Stimulated activated CD4-positive, alpha-beta T cell treated with anti-CD3 and anti-CD28 coated beads, TNF-alpha, amount 100 ng/mL, for 4 hours (primary cell): ENCODE measurements around the gene DPH7.
"Not testable (repeated sequence)": the region's sequence is repeated elsewhere in the genome, so short reads cannot be mapped to it uniquely, and the experiment has no call there.

Experiments
- DNase-seq, 3 experiments: peaks; one replicate each; pipeline ENCODE4 v3.0.0-alpha.2; 2020; ENCODE audit warnings: low read depth in 3 of 3

The DPH7 gene

DNA sequence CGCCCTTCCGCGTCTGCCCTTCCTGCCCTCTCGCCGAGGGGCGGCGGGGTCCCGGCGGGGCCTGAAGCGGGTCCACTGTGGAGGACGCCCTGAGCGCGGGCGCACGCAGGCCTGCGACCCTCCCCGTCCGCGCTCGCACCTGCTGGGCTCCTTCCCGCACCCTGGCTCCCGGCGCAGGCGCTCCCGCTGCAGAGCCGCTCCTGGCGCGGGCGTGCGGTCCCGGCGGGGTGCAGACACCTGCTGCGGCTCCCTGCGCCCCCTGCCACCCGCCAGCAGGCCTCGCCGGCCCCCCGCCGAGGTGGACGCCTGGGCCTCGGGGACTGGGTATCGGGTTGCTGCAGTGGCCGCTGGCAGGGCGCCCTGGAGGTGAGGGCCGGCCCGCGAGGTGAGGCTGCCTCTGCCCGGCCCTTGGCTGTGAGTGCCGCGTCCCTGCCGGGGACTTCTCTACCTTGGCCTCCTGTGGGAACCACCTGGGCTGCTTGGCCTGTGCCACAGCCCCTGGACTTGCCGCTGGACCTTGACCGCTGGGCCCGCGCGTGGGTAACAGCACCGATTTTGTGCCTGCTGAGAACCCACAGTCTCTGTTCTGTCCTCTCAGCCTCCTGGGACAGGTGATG lies 27.4 kb upstream of the DPH7 start:
- DNase-seq: peak in 1 of 3 experiments; percentile 17

DNA sequence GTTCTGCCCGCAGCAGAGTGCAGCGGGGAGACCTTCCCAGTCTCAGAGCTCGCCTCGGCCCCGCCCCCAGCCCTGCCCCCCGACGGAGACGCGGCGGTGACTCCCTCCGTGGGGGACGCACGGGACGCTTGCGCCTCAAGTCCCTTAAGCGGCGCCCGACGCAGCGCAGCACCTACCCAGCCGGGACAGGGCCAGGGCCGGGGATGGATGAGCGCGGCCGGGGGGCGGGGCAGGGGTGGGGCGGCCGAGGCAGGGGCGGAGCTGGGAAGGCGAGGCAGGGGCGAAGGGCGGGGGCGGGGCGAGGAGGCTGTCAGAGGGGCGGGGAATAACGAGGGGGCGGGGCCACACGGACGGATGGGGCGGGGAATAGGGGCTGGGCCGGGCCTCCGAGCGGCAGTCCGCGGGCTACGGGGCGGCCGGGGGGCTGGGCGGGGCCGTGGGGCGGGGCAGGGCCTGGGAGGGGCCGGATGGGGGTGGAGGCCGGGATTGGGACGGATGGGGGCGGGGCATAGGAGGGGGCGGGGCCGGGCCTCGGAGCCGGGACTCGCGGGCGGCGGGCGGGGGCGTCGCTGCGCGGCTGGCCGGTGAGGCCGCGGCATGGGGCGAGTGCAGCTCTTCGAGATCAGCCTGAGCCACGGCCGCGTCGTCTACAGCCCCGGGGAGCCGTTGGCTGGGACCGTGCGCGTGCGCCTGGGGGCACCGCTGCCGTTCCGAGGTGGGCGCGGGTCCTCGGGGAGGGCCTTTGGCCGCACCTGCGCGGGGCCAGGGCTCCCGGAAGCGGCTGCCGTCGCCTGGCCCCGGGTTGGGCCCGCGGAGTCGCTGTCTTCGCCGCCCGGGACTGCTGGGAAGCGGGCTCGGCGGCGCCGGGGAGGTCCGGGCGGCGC lies 26.6 kb upstream of the DPH7 start, which contains the start of gene ARRDC1:
TSS of gene ARRDC1 (plus strand) at position 566 of the 884 bp plus-strand sequence. CDS start at position 598, 32 bp downstream.
- peak; percentile 86 to 90 (median 88) for DNase-seq

DNA sequence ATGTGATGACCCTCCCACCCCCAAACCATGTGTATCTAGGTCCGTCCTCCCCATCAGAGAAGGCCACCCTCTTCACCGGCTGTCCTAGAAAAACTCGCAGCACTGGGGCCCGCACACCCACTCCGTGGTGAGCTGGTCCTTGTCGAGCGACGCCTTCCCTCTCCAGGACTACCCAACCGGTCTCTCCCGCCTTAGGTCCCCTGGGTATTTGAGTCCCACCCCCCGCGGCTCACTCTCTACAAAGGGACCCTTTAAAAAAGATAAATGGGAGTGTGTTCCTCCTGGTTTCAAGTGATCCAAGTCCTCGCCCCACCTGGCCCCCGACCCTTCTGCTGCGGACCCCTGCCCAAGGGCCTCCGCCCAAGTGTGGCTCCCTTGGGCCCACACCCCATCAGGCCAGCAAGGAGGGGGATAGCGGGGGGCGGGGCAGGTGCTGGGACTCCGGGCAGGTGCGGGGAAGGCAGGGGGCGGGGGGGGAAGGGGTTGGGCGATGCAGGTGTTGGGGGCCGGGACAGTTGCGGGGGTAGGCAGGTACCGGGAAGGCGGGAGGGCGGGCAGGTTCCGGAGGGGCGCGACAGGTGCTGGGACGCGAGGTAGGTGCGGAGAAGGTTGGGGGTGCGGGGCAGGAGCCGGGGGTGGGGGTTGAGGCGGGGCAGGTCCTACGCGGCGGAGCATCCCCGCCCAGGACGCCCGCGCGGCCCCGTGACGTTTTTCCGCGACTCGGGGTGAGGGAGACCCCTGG lies 25.8 kb upstream of the DPH7 start:
- peak in 1 of 3 experiments; percentile 18 for DNase-seq

DNA sequence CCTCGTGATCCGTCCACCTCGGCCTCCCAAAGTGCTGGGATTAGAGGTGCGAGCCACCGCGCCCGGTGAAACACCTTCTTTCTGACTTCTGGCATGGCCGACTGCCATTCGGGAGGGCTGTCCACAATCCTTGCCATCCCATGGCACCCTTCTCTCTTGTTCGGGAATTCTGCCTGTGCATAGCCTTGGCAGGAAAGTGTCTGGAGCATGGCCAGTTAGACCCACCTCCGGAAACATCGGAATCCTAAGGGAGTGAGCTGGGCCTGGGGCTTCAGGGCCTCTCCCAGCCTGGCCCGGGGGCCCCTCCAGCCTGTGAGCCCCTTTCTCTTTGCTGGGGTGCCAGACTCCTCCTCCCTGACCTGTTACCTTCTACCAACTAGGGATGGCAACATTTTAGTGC lies 25.2 kb upstream of the DPH7 start:
- no peak for DNase-seq

DNA sequence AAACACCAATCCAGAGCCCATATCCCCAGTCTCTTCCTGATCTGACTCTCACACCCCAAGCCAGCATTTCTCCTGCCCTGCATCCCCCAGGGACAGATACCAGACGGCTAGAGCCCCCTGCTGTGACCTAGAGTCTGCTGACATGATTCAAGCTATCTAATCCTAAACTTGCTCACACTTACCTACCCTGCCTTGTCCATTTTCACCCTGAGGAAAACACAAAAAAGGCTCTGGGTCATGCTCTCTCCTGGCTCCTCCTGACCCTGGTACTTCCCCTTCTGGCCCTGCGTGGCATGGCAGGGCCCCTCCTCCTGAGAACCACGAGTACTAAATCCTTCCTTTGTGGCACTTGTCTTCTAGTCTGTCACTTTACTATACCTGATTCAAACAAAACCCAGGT lies 23.9 kb upstream of the DPH7 start:
- DNase-seq: no peak

DNA sequence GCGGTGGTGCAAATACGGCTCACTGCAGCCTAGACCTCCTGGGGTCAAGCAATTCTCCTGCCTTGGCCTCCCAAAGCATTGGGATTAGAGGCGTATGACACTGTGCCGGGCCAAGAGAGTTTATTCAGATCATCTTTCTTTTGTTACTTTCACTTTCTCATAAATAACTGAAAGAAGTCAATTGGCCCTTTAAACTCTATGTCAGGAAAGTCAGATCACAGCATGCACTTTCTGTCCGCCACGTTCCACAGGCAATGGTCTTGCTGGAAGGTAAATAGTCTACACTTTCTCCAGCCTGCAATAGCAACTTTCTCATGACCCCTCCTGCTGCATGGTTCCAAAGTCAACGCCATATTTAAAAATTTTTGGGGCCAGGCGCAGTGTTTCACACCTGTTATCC lies 20.2 kb upstream of the DPH7 start:
- DNase-seq: no peak

DNA sequence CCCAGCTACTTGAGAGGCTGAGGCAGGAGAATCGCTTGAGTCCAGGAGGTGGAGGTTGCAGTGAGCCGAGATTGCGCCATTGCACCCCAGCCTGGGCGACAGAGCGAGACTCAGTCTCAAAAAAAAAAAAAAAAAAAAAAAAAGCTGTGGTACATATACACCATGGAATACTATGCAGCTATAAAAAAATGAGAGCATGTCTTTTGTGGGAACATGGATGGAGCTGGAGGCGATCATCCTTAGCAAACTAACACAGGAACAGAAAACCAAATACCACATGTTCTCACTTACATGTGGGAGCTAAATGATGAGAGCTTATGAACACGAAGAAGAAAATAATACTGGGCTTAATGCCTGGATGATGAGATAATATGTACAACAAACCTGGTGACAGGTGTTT lies 17.9 kb upstream of the DPH7 start:
- DNase-seq: not testable (repeated sequence)

DNA sequence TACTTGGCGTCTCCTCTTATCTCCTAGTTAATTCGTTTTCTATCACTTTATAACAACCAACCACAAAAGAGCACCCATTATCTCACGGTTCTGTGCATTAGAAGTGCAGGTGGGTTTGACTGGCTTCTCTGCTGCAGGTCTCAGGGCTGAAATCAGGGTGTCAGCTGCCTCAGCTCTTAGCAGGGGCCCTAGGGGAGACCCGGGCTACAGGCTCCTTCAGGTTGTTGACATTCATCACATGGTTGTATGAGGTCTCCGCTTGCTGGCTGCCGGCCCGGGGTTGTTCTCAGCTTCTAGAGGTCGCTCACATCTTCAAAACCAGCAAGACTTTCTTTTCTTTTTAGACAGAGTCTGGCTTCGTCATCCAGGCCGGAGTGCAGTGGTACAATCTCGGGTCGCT lies 14.5 kb upstream of the DPH7 start:
- DNase-seq: no peak

DNA sequence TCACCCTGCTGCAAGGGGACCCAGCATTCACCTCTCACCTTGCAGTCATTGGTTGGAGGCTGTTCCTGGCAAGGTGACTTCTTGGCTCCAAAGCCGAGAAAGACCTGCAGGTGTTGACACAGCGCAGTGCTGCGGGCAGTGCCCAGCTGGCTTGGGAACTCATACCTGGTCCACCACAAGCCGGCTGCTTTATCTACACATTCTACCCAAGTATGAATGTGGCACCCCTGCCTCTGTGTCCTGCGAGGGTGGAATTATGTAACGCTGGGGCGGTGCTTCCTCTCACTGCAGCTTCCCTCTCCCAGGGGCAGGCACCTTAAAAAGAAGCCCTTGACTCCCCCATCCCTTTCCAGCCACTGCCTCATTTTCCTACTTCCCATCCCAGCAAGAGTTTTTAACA lies 14.0 kb upstream of the DPH7 start:
- no peak for DNase-seq

DNA sequence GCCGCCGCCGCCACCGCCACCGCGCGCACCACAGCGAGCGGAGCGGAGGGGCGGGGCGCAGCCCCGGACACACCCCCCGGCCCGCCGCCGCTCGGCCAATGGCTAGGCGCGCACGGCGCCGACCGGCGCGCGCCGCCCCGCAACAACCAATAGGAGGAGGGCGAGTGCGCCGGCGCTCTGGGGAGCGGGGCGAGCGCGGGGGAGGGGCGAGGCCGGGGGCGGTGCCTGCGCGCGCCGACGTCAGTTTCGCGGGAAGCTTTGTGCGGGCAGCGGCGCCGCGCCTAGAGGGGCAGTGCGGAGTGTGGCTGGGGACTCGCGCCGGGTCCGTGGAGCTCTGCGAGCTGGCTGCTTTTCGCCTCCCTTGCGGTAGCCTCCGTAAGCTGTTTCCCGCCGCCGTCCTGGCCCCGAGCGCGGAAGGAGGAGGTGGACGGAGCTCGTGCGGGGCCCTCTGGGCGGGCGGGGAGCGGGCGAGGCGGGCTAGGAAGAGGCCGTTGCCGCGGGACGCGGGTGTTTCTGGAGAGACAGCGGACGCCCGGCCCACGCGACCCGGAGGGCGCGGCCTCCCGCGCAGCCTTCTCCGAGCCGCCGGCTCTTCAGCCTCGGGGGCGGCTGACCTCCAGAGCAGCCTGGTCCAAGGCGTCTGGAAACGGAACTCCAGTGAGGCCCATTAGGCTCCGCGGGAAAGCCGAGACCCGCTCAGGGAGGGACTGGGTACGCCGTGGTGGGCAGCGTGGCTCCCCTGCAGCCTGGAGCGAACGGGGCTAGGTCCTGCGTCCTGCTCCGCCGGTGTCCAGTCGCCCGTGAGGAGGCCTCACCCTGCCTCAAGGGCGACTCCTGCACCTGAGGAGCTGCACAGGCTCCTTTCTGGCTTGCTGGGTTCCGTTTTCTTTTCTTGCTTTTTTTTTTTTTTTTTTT lies 12.0 kb upstream of the DPH7 start, which contains the start of gene ZMYND19:
TSS of gene ZMYND19 (minus strand) at position 44 of the 915 bp plus-strand sequence. CDS start 249 bp downstream, outside the sequence.
- peak; percentile 84 to 88 (median 84) for DNase-seq

DNA sequence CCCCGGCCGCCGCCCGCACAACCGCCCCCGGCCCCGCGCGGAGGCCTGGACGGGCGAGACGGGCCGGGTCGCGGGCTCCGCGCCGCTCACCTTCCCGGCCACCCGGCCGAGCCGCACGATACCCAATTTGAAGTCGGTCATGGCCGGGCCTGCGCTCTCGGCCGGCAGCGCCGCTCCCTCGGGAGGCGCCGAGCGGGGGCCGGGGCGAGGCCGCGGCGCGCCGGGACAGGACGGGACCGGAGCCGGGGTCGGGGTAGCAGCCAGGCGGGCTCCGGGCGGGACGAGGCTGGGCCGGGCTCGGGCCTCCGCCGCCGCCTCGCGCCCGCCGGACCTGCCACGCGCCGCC lies 11.4 kb upstream of the DPH7 start:
- no peak for DNase-seq

DNA sequence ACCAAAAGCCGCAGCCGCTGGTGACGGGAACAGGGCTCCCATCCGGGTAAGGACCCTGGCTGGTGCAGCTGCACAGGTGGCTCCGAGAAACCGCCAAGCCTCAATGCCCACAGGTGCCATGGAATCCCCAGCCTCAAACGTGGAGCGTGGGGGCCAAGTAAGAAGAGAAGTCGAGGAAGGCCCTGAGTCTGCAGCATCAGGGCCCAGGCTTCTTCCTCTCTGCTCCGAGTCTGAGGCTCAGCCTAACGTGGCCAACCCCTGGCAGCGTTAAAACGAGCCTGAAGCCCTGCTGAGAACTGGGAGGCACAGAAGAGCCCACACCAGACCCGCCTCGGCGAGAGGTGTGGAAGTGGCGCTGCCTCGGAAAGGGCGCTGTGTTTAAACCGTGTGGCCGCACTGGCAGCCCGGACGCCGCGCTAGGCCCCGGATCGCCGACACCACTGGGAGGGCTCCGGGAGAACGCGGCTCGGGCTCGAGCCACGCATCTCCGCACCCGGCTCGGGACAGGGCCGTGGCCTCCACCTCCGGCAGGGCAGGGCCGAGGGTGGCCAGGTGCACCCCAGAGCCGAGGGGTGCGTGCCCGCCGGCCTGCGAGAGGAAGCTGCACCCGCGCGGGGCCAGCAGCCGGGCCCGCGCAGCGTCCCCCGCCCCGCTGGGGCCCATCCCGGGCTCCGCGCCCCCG lies 10.9 kb upstream of the DPH7 start:
- no peak for DNase-seq

DNA sequence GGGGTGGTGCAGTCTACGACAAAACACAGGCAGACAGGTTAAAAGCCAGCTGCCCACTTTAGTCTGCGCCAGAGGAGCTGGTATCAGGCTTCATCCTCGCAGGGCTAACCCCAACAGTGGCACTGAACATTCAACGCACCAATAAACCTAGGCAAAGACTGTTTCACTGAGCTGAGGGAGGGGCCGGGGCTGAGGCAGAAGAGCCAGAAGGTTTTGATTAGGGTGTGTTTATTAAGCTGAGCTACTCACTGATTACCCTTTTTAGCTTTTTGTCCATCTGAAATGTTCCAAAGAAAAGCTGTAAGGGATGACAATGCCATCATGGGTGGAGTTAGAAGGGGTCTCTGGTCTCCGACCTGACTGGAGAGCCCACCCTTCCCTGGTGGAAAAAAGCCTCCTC lies 10.2 kb upstream of the DPH7 start:
- DNase-seq: no peak

DNA sequence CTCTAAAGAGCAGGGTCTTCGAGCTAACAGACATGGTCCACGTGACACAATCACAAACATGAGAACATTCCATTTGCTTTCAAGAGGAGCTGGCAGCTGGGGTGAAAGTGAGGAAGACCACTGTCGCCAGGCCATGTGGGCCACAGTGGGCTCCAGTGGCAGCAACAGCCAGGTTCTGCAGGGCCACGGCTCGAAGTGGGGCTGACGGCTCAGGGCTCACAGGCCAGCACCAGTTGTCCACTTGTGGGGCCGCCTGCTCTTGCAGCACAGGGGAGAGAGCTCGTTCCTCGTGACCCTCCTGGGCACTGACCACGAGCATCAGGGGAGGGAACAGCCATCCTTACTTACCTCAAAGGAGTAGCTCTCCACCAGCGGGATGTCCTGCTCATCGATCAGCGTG lies 9.6 kb upstream of the DPH7 start:
- no peak for DNase-seq

DNA sequence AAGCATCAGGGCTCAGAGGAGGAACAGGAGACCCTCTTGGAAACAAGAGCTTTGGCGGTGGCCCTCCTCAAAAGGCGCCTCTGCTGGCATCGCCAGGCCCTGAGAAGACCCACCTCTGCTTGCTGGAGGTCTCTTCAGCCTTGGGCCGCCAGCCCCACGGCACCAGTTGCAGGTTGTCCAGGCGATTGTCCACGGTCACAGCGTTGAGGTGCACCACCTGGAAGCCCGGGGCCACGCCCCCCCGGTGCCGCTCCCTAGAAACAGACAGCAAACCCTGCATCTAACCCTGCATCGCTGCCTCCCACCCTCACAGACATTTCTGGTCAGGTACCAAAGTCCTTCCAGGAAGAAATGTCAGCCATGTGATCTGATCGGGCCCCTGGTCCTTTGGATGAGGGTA lies 8.1 kb upstream of the DPH7 start:
- no peak for DNase-seq

DNA sequence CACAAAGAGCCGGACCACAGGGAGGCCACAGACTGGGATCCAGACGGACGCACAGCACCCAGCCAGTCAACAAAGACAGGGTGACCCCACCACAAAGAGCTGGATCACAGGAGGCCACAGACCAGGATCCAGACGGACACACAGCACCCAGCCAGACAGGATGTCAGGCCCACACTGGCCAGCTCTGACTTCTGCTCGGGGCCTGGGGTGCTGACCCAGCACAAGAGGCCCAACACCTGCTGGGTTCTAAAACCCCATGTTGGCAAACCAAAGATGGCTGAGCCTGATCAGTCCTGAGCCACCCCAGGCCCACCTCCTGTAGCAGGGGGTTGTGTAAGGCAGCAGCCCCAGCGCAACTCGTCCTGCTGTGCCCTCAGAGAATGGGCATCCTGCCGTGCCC lies 5.2 kb upstream of the DPH7 start:
- DNase-seq: no peak

DNA sequence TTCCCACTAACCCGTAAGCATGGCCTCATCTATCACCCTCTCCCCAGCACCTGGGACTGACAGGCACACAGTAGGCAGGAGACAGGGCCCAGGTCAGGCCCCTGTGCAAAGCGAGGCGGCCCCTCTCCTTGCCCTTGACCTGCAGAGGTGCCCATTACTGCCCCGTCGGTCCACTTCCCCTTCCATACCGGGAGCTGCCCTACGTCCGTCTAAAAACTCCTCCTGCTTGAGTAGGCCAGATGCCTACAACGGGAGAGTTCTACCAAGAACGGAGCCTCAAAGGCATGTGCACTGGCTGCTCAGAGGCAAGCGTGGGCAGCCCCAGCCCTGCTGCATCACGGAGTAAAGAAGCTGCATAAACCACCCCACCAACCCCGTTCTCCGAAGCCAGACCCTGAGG lies 4.6 kb upstream of the DPH7 start:
- DNase-seq: no peak

DNA sequence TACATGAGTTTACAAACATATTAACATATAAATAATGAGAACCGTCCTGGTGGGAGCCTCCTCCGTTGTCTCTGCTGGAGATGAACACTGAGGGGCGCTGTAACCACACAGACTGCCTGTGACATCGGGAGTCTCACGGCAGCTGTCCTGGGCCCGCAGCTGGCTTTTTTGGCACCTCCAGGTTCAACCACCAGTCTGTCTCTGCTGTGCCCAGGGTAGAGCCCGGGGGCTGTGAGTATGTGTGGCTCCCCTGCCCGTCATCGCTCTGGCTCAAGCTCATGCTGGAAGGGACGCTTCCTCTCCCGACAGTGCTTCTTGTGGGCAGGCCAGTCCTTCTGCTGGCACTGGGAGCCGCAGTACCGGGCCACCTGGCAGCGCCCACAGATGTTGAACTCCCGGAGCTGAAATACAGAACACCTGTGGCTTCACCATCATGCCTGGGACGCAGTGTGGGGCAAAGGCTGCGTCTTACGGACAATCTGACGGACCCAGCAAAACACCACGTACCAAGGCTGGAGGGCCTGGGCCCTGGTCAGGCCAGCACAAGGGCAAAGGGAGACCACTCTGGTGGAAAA lies 3.6 kb upstream of the DPH7 start:
- DNase-seq: no peak

DNA sequence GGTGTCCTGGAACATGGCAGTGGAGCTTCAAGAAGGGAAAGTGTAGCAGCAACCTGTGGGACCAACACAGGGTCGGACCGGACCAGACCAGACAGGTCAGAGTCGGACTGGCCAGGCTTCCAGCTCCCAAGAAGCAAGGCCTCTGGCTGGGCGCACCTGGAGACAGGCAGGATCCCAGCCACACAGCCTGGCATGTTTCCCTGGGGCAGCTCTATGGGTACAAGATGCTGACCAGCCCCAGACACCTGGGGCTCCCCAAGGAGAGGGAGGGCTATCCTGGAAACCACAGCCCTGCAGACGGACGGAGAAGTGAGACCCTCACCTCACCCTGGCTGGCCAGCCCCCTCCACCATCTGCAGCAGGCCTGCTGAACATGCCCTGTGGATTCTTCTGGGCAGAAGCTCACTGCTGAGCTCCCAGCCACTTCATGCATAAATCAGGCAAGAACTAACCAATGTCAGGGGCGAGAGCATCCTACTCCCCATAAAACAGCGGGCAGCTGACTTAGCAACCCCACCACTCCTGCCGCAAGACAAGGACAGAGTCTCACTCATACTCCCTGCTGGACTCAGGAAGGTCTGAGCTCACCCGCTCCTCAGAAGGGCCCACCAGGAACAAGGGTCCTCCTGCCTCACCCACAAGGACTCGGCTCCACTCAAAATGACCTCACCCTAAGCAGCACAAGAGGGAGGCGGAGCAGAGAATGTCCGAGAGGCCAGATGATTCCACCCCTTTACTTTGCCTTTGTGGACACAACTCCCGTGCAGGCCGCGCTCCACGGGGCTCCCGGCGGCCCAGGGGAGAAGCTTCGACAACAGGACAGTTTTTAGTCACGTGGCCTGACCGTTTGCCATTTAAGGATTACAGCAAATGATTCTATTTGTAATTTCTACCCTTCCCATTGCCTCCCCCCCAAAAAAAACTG lies 2.9 kb upstream of the DPH7 start:
- DNase-seq: no peak
